WTC11 (cell line): ENCODE measurements around the gene TFF2. TPM values are rescaled to one million over a fixed set of nuclear protein-coding genes. Genes with fewer than 3 reads are reported as not detected.

Experiments
- ATAC-seq: fragments of 200-7000 bp; cut with Tn5 transposase; 2 replicates; pipeline ENCODE4 v1.10.0; 2021; ENCODE audit warnings: mild to moderate bottlenecking, moderate library complexity
- CTCF ChIA-PET: fragments of 300-600 bp; sonication (Branson Sonifier 250); formaldehyde crosslinking; loops from one replicate; lab custom pipeline; 2021; ENCODE audit warnings: antibody characterized with exemption; lab: Charles Lee
- POLR2A ChIA-PET: fragments of 350-600 bp; sonication (Branson Sonifier 250); formaldehyde crosslinking; loops from one replicate; lab custom pipeline; 2021; ENCODE audit warnings: antibody characterized with exemption; lab: Charles Lee
- DNase-seq: peaks from one replicate; pipeline ENCODE4 v3.0.0; 2021; ENCODE audit warnings: low spot score
- H3K27ac Mint-ChIP-seq: 2 replicates; pipeline ENCODE4 v1.8.0; 2021; ENCODE audit warnings: mixed read lengths
- H3K27me3 Mint-ChIP-seq: 2 replicates; pipeline ENCODE4 v1.8.0; 2021; ENCODE audit warnings: low read depth, mild to moderate bottlenecking, moderate library complexity, mixed read lengths
- H3K36me3 Mint-ChIP-seq: 2 replicates; pipeline ENCODE4 v1.8.0; 2021; ENCODE audit warnings: mixed read lengths
- H3K4me1 Mint-ChIP-seq: 2 replicates; pipeline ENCODE4 v1.8.0; 2022; ENCODE audit warnings: mixed read lengths
- H3K4me3 Mint-ChIP-seq: 2 replicates; pipeline ENCODE4 v1.8.0; 2021; ENCODE audit warnings: mild to moderate bottlenecking, moderate library complexity, mixed read lengths
- H3K9me3 Mint-ChIP-seq: 2 replicates; pipeline ENCODE4 v1.8.0; 2021; ENCODE audit warnings: mixed read lengths
- ATF1 ChIP-seq: sonication (generic); formaldehyde crosslinking; IDR thresholded peaks from 2 replicates; pipeline ENCODE4 v1.8.1; 2023; ENCODE audit warnings: mild to moderate bottlenecking, moderate library complexity, missing genetic modification reagents
- CREB1 ChIP-seq: sonication (generic); formaldehyde crosslinking; IDR thresholded peaks from 2 replicates; pipeline ENCODE4 v1.8.0; 2023; ENCODE audit warnings: mild to moderate bottlenecking, missing genetic modification reagents
- CREM ChIP-seq: sonication (generic); formaldehyde crosslinking; IDR thresholded peaks from 2 replicates; pipeline ENCODE4 v1.8.1; 2022; ENCODE audit warnings: mild to moderate bottlenecking, missing genetic modification reagents, moderate library complexity
- EMX1 ChIP-seq: fragments of 250-450 bp; sonication (Bioruptor Pico); IDR thresholded peaks from 2 replicates; pipeline ENCODE4 v1.8.0; 2021; ENCODE audit warnings: mild to moderate bottlenecking
- FOXK1 ChIP-seq: sonication (generic); formaldehyde crosslinking; IDR thresholded peaks from 2 replicates; pipeline ENCODE4 v1.8.0; 2022; ENCODE audit warnings: mild to moderate bottlenecking, moderate library complexity, missing genetic modification reagents
- FOXP1 ChIP-seq: sonication (generic); formaldehyde crosslinking; IDR thresholded peaks from 2 replicates; pipeline ENCODE4 v1.8.0; 2022; ENCODE audit warnings: missing genetic modification reagents, mild to moderate bottlenecking, moderate library complexity, borderline replicate concordance
- GRHL2 ChIP-seq: fragments of 250-450 bp; sonication (Bioruptor Pico); IDR thresholded peaks from 2 replicates; pipeline ENCODE4 v1.8.0; 2022; ENCODE audit warnings: mild to moderate bottlenecking, moderate library complexity; ENCODE audit not compliant: insufficient replicate concordance, severe bottlenecking
- GTF2I ChIP-seq: fragments of 250-450 bp; sonication (Bioruptor Pico); conservative IDR thresholded peaks from 2 replicates; pipeline ENCODE4 v1.4.0; 2021; ENCODE audit warnings: mild to moderate bottlenecking
- IRF2 ChIP-seq: sonication (generic); formaldehyde crosslinking; IDR thresholded peaks from 2 replicates; pipeline ENCODE4 v1.8.0; 2022; ENCODE audit warnings: low read depth, missing genetic modification reagents, borderline replicate concordance
- NFE2L1 ChIP-seq: sonication (generic); formaldehyde crosslinking; IDR thresholded peaks from 2 replicates; pipeline ENCODE4 v1.8.1; 2023; ENCODE audit warnings: missing genetic modification reagents
- NFYB ChIP-seq: sonication (generic); formaldehyde crosslinking; conservative IDR thresholded peaks from 2 replicates; pipeline ENCODE4 v1.8.0; 2022; ENCODE audit warnings: low read depth, missing genetic modification reagents
- NR1H2 ChIP-seq: sonication (generic); formaldehyde crosslinking; IDR thresholded peaks from 2 replicates; pipeline ENCODE4 v1.9.0; 2021; ENCODE audit warnings: mild to moderate bottlenecking, moderate library complexity, missing genetic modification reagents
- NR3C1 ChIP-seq: sonication (generic); formaldehyde crosslinking; conservative IDR thresholded peaks from 2 replicates; pipeline ENCODE4 v1.8.1; 2023; ENCODE audit warnings: low read depth, mild to moderate bottlenecking, missing genetic modification reagents
- SMAD4 ChIP-seq: sonication (generic); formaldehyde crosslinking; IDR thresholded peaks from 2 replicates; pipeline ENCODE4 v1.8.0; 2022; ENCODE audit warnings: mild to moderate bottlenecking, missing genetic modification reagents
- TEAD1 ChIP-seq: sonication (generic); formaldehyde crosslinking; IDR thresholded peaks from 2 replicates; pipeline ENCODE4 v1.8.0; 2022; ENCODE audit warnings: mild to moderate bottlenecking, missing genetic modification reagents
- TEAD4 ChIP-seq: sonication (generic); formaldehyde crosslinking; IDR thresholded peaks from 2 replicates; pipeline ENCODE4 v1.8.0; 2022; ENCODE audit warnings: mild to moderate bottlenecking, missing genetic modification reagents
- ZNF232 ChIP-seq: sonication (generic); formaldehyde crosslinking; IDR thresholded peaks from 2 replicates; pipeline ENCODE4 v1.8.0; 2022; ENCODE audit warnings: mild to moderate bottlenecking, missing genetic modification reagents
- ZNF263 ChIP-seq: sonication (generic); formaldehyde crosslinking; IDR thresholded peaks from 2 replicates; pipeline ENCODE4 v1.8.1; 2022; ENCODE audit warnings: low read depth, mild to moderate bottlenecking, moderate library complexity, missing genetic modification reagents
- ZNF396 ChIP-seq: fragments of 250-450 bp; sonication (Bioruptor Pico); IDR thresholded peaks from 2 replicates; pipeline ENCODE4 v1.8.0; 2021; ENCODE audit warnings: mild to moderate bottlenecking, moderate library complexity, borderline replicate concordance
- ZNF423 ChIP-seq: fragments of 250-450 bp; sonication (Bioruptor Pico); IDR thresholded peaks from 2 replicates; pipeline ENCODE4 v2.1.2; 2022; ENCODE audit warnings: mild to moderate bottlenecking, moderate library complexity
- ZNF671 ChIP-seq: fragments of 250-450 bp; sonication (Bioruptor Pico); IDR thresholded peaks from 2 replicates; pipeline ENCODE4 v1.8.0; 2021; ENCODE audit warnings: mild to moderate bottlenecking
- total RNA-seq: library from RNA; stranded (reverse); gene quantifications from 3 replicates; pipeline ENCODE4 v1.2.3, GENCODE V29; 2021
- TF ChIP-seq, protein P1 (sequence below): sonication (generic); formaldehyde crosslinking; IDR thresholded peaks from 2 replicates; pipeline ENCODE4 v1.8.1; 2022; ENCODE audit warnings: missing genetic modification reagents, borderline replicate concordance
- TF ChIP-seq, protein P2 (sequence below): sonication (generic); formaldehyde crosslinking; conservative IDR thresholded peaks from 2 replicates; pipeline ENCODE4 v1.8.1; 2022; ENCODE audit warnings: mild to moderate bottlenecking, missing genetic modification reagents
- TF ChIP-seq, protein P3 (sequence below): sonication (generic); formaldehyde crosslinking; IDR thresholded peaks from 2 replicates; pipeline ENCODE4 v1.8.0; 2022; ENCODE audit warnings: mild to moderate bottlenecking, missing genetic modification reagents
- TF ChIP-seq, protein P4 (sequence below): sonication (generic); formaldehyde crosslinking; IDR thresholded peaks from 2 replicates; pipeline ENCODE4 v1.8.0; 2022; ENCODE audit warnings: mild to moderate bottlenecking, missing genetic modification reagents
- TF ChIP-seq, protein P5 (sequence below): sonication (generic); formaldehyde crosslinking; IDR thresholded peaks from 2 replicates; pipeline ENCODE4 v1.8.1; 2022; ENCODE audit warnings: low read depth, mild to moderate bottlenecking, moderate library complexity, missing genetic modification reagents, borderline replicate concordance

The TFF2 gene
- total RNA-seq, 1 experiment from 2014 or later, result 0.33 TPM

DNA sequence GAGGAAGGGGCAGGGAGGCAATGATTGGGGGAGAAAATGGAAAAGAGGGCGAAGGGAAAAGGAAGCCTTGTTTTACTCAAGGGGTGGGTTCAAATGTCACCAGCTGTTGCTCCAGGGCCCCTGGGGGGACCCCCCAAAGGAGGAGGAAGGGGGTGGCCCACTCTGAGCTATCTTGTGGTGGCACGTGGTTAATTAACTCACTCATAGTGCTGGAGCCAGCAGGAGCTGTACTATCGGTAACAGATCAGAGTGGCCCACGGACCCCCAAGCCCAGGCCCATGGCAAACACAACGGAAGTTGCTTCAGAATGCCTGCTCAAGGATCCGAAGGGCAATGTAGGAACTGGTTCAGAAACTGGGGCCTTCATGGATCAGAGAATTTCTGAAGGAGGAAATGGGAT, 7.2 kb downstream of the TFF2 start (continued):
- no peak for TF ChIP-seq ZNF423 (CRISPR knock-in tag)
- no peak for TF ChIP-seq TEAD1 (CRISPR knock-in tag)
- TF ChIP-seq ATF1 (CRISPR knock-in tag), result no peak
- TF ChIP-seq SMAD4, result no peak

DNA sequence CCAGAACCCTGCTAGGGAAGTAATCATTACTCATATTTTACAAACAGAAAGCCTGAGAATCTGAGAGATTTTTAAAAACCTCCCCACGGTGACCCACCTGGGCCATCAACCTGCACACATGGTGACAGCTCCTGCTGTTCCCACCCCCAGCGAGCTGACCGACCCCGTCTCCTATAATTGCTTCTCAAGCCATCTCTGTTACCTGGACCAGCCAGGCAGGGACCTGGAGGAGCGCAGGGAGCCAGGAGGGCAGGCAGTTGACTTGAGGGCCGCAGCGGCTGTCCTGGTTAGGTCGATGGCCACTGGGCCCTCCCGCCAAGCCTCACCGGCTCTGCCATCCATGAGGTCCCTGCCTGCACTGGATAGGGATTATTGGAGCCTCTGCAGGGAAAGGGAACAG, 7.7 kb downstream of the TFF2 start:
- Mint-ChIP-seq H3K27ac (no peak overlapping the region), H3K4me3 (no peak overlapping the region), H3K4me1 (peaks cover 8% of the 10 kb centered on the region), H3K9me3 (no peaks in the 10 kb centered on the region), H3K36me3 (no peaks in the 10 kb centered on the region), H3K27me3 (no peaks in the 10 kb centered on the region)
- POLR2A ChIA-PET, result no interaction called here
- TF ChIP-seq, protein P1, sequence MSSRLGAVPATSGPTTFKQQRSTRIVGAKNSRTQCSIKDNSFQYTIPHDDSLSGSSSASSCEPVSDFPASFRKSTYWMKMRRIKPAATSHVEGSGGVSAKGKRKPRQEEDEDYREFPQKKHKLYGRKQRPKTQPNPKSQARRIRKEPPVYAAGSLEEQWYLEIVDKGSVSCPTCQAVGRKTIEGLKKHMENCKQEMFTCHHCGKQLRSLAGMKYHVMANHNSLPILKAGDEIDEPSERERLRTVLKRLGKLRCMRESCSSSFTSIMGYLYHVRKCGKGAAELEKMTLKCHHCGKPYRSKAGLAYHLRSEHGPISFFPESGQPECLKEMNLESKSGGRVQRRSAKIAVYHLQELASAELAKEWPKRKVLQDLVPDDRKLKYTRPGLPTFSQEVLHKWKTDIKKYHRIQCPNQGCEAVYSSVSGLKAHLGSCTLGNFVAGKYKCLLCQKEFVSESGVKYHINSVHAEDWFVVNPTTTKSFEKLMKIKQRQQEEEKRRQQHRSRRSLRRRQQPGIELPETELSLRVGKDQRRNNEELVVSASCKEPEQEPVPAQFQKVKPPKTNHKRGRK (CRISPR knock-in tag), result no peak
- TF ChIP-seq, protein P2, sequence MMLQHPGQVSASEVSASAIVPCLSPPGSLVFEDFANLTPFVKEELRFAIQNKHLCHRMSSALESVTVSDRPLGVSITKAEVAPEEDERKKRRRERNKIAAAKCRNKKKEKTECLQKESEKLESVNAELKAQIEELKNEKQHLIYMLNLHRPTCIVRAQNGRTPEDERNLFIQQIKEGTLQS (CRISPR knock-in tag), result no peak
- TF ChIP-seq, protein P3, sequence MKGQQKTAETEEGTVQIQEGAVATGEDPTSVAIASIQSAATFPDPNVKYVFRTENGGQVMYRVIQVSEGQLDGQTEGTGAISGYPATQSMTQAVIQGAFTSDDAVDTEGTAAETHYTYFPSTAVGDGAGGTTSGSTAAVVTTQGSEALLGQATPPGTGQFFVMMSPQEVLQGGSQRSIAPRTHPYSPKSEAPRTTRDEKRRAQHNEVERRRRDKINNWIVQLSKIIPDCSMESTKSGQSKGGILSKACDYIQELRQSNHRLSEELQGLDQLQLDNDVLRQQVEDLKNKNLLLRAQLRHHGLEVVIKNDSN (CRISPR knock-in tag), result no peak
- no peak for TF ChIP-seq GRHL2 (CRISPR knock-in tag)
- TF ChIP-seq CREB1, result no peak
- CTCF ChIA-PET, result interaction anchor here (0.7 to 1.4 kb wide), 2 partner anchors 33 to 250 kb away, joined by 3 to 13 read pairs; no protein-coding TSS in a partner anchor
- DNase-seq (no peak), ATAC-seq (no peak)

DNA sequence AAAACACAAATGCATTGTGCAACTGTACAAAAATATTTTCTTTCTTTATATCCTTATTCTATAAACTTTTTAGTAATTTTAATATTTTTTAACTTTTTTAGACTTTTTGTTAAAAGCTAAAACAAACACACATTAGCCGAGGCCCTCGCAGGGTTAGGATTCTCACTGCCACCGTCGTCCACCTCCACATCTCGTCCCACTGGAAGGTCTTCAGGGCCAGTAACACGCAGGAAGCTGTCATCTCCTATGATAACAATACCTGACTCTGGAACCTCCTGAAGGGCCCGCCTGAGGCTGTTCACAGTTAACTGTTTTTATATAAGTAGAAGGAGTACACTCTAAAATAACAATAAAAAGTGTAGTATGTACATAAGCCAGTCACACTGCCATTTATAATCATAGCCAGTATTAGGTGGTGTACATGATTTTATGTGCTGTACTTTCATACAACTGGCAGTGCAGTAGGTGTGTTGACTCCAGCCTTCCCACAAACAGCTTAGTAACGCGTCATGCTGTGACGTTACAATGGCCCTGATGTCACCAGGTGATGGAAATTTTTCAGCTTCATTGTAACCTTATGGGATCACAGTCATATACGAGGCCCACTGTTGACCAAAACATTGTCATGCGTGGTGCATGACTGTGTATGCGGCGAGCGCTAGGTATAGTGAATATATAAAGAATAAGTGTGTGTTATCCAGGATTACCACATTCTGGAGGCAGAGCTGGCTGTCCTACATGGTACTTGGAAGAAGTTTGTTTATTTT, 8.8 kb downstream of the TFF2 start:
- Mint-ChIP-seq H3K27ac (no peak overlapping the region), H3K36me3 (no peaks in the 10 kb centered on the region), H3K27me3 (no peaks in the 10 kb centered on the region), H3K9me3 (peaks cover 8% of the 10 kb centered on the region), H3K4me1 (peaks cover 20% of the 10 kb centered on the region), H3K4me3 (no peak overlapping the region)
- no peak for DNase-seq
- CTCF ChIA-PET, result interaction anchor here (1.4 kb wide), 1 partner anchor 32 kb away, joined by 13 read pairs; no protein-coding TSS in a partner anchor
- no peak for TF ChIP-seq ZNF671 (CRISPR knock-in tag)
- TF ChIP-seq EMX1 (CRISPR knock-in tag), result no peak
- no peak for TF ChIP-seq TEAD4 (CRISPR knock-in tag)
- no peak for TF ChIP-seq ZNF263 (CRISPR knock-in tag)
- no peak for TF ChIP-seq ZNF396
- TF ChIP-seq FOXP1, result no peak
- no peak for TF ChIP-seq NFYB
- TF ChIP-seq NFE2L1 (CRISPR knock-in tag), result no peak
- TF ChIP-seq ATF1 (CRISPR knock-in tag), result no peak
- TF ChIP-seq ZNF232 (CRISPR knock-in tag), result no peak
- TF ChIP-seq, protein P4, sequence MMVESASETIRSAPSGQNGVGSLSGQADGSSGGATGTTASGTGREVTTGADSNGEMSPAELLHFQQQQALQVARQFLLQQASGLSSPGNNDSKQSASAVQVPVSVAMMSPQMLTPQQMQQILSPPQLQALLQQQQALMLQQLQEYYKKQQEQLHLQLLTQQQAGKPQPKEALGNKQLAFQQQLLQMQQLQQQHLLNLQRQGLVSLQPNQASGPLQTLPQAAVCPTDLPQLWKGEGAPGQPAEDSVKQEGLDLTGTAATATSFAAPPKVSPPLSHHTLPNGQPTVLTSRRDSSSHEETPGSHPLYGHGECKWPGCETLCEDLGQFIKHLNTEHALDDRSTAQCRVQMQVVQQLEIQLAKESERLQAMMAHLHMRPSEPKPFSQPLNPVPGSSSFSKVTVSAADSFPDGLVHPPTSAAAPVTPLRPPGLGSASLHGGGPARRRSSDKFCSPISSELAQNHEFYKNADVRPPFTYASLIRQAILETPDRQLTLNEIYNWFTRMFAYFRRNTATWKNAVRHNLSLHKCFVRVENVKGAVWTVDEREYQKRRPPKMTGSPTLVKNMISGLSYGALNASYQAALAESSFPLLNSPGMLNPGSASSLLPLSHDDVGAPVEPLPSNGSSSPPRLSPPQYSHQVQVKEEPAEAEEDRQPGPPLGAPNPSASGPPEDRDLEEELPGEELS (CRISPR knock-in tag), result no peak
- TF ChIP-seq CREM (CRISPR knock-in tag), result no peak
- no peak for TF ChIP-seq GTF2I
- TF ChIP-seq, protein P5, sequence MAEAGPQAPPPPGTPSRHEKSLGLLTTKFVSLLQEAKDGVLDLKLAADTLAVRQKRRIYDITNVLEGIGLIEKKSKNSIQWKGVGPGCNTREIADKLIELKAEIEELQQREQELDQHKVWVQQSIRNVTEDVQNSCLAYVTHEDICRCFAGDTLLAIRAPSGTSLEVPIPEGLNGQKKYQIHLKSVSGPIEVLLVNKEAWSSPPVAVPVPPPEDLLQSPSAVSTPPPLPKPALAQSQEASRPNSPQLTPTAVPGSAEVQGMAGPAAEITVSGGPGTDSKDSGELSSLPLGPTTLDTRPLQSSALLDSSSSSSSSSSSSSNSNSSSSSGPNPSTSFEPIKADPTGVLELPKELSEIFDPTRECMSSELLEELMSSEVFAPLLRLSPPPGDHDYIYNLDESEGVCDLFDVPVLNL (CRISPR knock-in tag), result no peak
- TF ChIP-seq NR1H2 (CRISPR knock-in tag), result no peak
- TF ChIP-seq FOXK1 (CRISPR knock-in tag), result no peak
- no peak for TF ChIP-seq IRF2 (CRISPR knock-in tag)
- no peak for TF ChIP-seq NR3C1 (CRISPR knock-in tag)
- POLR2A ChIA-PET, result no interaction called here
- ATAC-seq, result no peak
